SU-DHL-6 (cell line): ENCODE measurements around the gene TRAPPC3L.

Experiments used
- H2AFZ ChIP-seq: fragments of 200-600 bp; sonication (generic); 2 replicates; pipeline ENCODE4 v1.6.1; 2014; ENCODE audit warnings: low read depth, mild to moderate bottlenecking, moderate library complexity, mixed read lengths, antibody characterized with exemption, low read length; ENCODE audit not compliant: severe bottlenecking
- H3F3A ChIP-seq: fragments of 200-600 bp; shearing (Covaris generic); 2 replicates; pipeline ENCODE4 v1.6.0; 2016; ENCODE audit warnings: antibody characterized with exemption, mild to moderate bottlenecking; ENCODE audit not compliant: insufficient read depth
- H3K27ac ChIP-seq: fragments of 200-600 bp; sonication (generic); 2 replicates; pipeline ENCODE4 v1.5.1; 2016; ENCODE audit warnings: low read depth, mild to moderate bottlenecking, low read length, moderate library complexity, mixed read lengths
- H3K27me3 ChIP-seq: fragments of 200-600 bp; sonication (generic), shearing (Covaris generic); 2 replicates; pipeline ENCODE4 v1.6.0; 2014; ENCODE audit warnings: mild to moderate bottlenecking, low read length
- H3K36me3 ChIP-seq: fragments of 200-600 bp; sonication (generic); 2 replicates; pipeline ENCODE4 v1.6.1; 2014; ENCODE audit warnings: mild to moderate bottlenecking, low read length, mixed read lengths
- H3K4me2 ChIP-seq: fragments of 300-600, 200-600 bp; shearing (Covaris generic), sonication (generic); 2 replicates; pipeline ENCODE4 v1.6.0; 2014; ENCODE audit warnings: low read length, low read depth, mild to moderate bottlenecking; ENCODE audit not compliant: poor library complexity, severe bottlenecking
- H3K4me3 ChIP-seq: fragments of 200-600 bp; sonication (generic); 2 replicates; pipeline ENCODE4 v1.5.1; 2014; ENCODE audit warnings: antibody characterized with exemption, low read length, mild to moderate bottlenecking, mixed read lengths; ENCODE audit not compliant: insufficient read depth, poor library complexity, severe bottlenecking
- H3K79me2 ChIP-seq: fragments of 200-600 bp; sonication (generic); 2 replicates; pipeline ENCODE4 v1.6.1; 2014; ENCODE audit warnings: mild to moderate bottlenecking, low read length, moderate library complexity; ENCODE audit not compliant: insufficient read depth
- H3K9ac ChIP-seq: fragments of 200-600 bp; sonication (generic); 2 replicates; pipeline ENCODE4 v1.7.0; 2014; ENCODE audit warnings: mild to moderate bottlenecking, low read length
- H3K9me2 ChIP-seq: fragments of 200-600 bp; sonication (generic); replicated peaks from 2 replicates; pipeline ENCODE4 v1.6.1; 2014; ENCODE audit warnings: low read length; ENCODE audit not compliant: insufficient read depth
- H3K9me3 ChIP-seq: fragments of 200-600 bp; sonication (generic); 2 replicates; pipeline ENCODE4 v1.6.1; 2014; ENCODE audit warnings: low read length, mixed read lengths; ENCODE audit not compliant: insufficient read depth
- H4K20me1 ChIP-seq: fragments of 200-600 bp; sonication (generic); 2 replicates; pipeline ENCODE4 v1.6.1; 2014; ENCODE audit warnings: low read depth, mild to moderate bottlenecking, antibody characterized with exemption, low read length, moderate library complexity, mixed read lengths
- EZH2phosphoT487 ChIP-seq: fragments of 200-600 bp; sonication (generic), shearing (Covaris generic); conservative IDR thresholded peaks from 2 replicates; pipeline ENCODE4 v1.6.1; 2018; ENCODE audit warnings: mild to moderate bottlenecking, antibody characterized with exemption, low read length, moderate library complexity, mixed read lengths
- TF ChIP-seq, protein P1 (sequence below): fragments of 200-600 bp; sonication (generic); IDR thresholded peaks from one replicate; pipeline ENCODE4 v1.5.1; 2017; ENCODE audit warnings: antibody characterized with exemption, mild to moderate bottlenecking, low read length, moderate library complexity; ENCODE audit not compliant: insufficient read depth, poor library complexity, severe bottlenecking

TRAPPC3L gene

GRCh38 chr6:116564921-116565872 lies 19.7 kb upstream of the TRAPPC3L start:
- Histone ChIP-seq H3K4me2 (no peak overlapping the region), H3K9me3 (no peaks in the 10 kb centered on the region), H3K27ac (no peak overlapping the region), H3K36me3 (no peaks in the 10 kb centered on the region), H3K4me3 (no peak overlapping the region), H3K9ac (no peak overlapping the region), H3K27me3 (no peaks in the 10 kb centered on the region), H3K79me2 (no peaks in the 10 kb centered on the region), H4K20me1 (no peaks in the 10 kb centered on the region), H3K9me2 (no peaks in the 10 kb centered on the region), H2AFZ (no peak overlapping the region), H3F3A (no peaks in the 10 kb centered on the region)
- TF ChIP-seq, protein P1, sequence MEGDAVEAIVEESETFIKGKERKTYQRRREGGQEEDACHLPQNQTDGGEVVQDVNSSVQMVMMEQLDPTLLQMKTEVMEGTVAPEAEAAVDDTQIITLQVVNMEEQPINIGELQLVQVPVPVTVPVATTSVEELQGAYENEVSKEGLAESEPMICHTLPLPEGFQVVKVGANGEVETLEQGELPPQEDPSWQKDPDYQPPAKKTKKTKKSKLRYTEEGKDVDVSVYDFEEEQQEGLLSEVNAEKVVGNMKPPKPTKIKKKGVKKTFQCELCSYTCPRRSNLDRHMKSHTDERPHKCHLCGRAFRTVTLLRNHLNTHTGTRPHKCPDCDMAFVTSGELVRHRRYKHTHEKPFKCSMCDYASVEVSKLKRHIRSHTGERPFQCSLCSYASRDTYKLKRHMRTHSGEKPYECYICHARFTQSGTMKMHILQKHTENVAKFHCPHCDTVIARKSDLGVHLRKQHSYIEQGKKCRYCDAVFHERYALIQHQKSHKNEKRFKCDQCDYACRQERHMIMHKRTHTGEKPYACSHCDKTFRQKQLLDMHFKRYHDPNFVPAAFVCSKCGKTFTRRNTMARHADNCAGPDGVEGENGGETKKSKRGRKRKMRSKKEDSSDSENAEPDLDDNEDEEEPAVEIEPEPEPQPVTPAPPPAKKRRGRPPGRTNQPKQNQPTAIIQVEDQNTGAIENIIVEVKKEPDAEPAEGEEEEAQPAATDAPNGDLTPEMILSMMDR: no peak
- TF ChIP-seq EZH2phosphoT487: no peak

GRCh38 chr6:116564311-116564710 lies 18.8 kb upstream of the TRAPPC3L start:
- no peaks in the 10 kb centered on the region for H3K36me3 ChIP-seq
- no peak for TF ChIP-seq EZH2phosphoT487
- TF ChIP-seq, protein P1: no peak
- no peak overlapping the region for H3K4me3 ChIP-seq
- no peaks in the 10 kb centered on the region for H3K9me2 ChIP-seq
- no peaks in the 10 kb centered on the region for H4K20me1 ChIP-seq
- no peaks in the 10 kb centered on the region for H3K9me3 ChIP-seq
- H3K9ac ChIP-seq: no peak overlapping the region
- H2AFZ ChIP-seq: no peak overlapping the region
- H3K27ac ChIP-seq: no peak overlapping the region
- H3F3A ChIP-seq: no peaks in the 10 kb centered on the region
- H3K27me3 ChIP-seq: no peaks in the 10 kb centered on the region
- H3K79me2 ChIP-seq: no peaks in the 10 kb centered on the region
- H3K4me2 ChIP-seq: no peak overlapping the region

GRCh38 chr6:116563830-116564229 lies 18.3 kb upstream of the TRAPPC3L start:
- no peaks in the 10 kb centered on the region for H3F3A ChIP-seq
- H3K79me2 ChIP-seq: no peaks in the 10 kb centered on the region
- no peaks in the 10 kb centered on the region for H3K27me3 ChIP-seq
- no peaks in the 10 kb centered on the region for H3K9me3 ChIP-seq
- H2AFZ ChIP-seq: no peak overlapping the region
- no peaks in the 10 kb centered on the region for H3K9me2 ChIP-seq
- H4K20me1 ChIP-seq: no peaks in the 10 kb centered on the region
- TF ChIP-seq, protein P1: no peak
- no peak overlapping the region for H3K4me3 ChIP-seq
- H3K4me2 ChIP-seq: no peak overlapping the region
- H3K9ac ChIP-seq: no peak overlapping the region
- H3K27ac ChIP-seq: no peak overlapping the region
- no peaks in the 10 kb centered on the region for H3K36me3 ChIP-seq
